Measurements from ENCODE around the gene LSM7.

DNA sequence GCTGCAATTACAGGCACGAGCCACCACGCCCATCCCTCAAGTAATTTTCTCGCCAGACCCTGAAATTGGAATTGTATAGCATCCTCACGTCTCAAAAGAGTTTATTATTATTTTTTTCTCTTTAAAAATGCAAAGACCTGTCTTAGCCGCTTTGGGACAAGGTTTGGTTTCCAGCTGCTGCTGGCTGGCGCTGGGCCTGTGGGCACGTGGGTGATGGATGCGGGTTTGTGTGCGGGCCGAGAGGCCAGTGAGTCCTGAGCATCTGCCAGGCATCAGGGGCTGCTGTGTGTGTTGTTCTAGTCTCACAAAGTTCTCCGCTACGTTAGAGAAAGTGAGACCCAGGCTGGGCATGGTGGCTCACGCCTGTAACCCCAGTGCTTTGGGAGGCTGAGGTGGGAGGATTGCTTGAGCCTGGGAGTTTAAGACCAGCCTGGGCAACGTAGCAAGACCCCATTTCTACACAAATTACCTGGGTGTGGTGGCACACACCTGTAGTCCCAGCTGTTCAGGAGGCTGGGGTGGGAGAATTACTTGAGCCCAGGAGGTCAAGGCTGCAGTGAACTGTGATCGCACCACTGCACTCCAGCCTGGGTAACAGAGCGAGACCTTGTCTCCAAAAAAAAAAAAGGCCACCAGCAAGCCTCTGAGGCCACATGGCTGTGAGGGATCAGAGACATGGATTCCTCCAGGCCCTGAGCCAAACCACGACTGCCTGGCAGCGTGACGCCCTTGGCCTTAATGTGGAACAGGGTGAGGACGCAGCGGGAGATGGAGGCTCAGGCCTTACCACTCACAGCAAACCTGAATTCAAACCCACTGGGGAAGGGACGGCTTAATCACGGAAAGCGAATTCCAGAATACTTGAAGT is 27.0 kb upstream of the LSM7 start:
- TF ChIP-seq CTCF (IDR thresholded peaks at IDR 0.05; ENCODE audit: insufficient read depth, low read length) (no peak), REST (IDR thresholded peaks at IDR 0.05; ENCODE audit: insufficient replicate concordance, low read depth) (no peak)

Data from HL-60 (cell line).